Caco-2 (cell line): Measurements from ENCODE around the gene ELMO2. TPM values are rescaled to one million over a fixed set of nuclear protein-coding genes. Genes with fewer than 3 reads are reported as not detected.

ENCODE experiments used
- BruUV-seq: library from RNA; stranded (reverse); fragments of 400-500 nt; replicated peaks from 2 replicates; lab custom pipeline; 2021; lab: Mats Ljungman, UMichigan
- CTCF ChIA-PET: fragments of 300-600 bp; sonication (Branson Sonifier 250); formaldehyde crosslinking; loops from one replicate; lab custom pipeline; 2022; ENCODE audit warnings: antibody characterized with exemption; lab: Charles Lee
- POLR2A ChIA-PET: fragments of 300-600 bp; sonication (Branson Sonifier 250); formaldehyde crosslinking; loops from one replicate; lab custom pipeline; 2022; ENCODE audit warnings: antibody characterized with exemption; lab: Charles Lee
- DNase-seq, 2 experiments: peaks; one replicate each; pipeline versions ENCODE4 v3.0.0 to v3.0.0-alpha.2; 2020 to 2022
- H3K27me3 ChIP-seq: replicated peaks from 2 replicates; pipeline ENCODE4 v1.6.0; 2011; ENCODE audit warnings: low read length; ENCODE audit not compliant: control insufficient read depth, insufficient read depth
- H3K36me3 ChIP-seq: 2 replicates; pipeline ENCODE4 v1.5.1; 2011; ENCODE audit warnings: low read length; ENCODE audit not compliant: control insufficient read depth, insufficient read depth
- H3K4me1 ChIP-seq: fragments of 250-450 bp; sonication (Bioruptor Pico); 2 replicates; pipeline ENCODE4 v1.5.1; 2020; ENCODE audit warnings: mild to moderate bottlenecking
- H3K4me3 ChIP-seq: 2 replicates; pipeline ENCODE4 v1.5.1; 2011; ENCODE audit warnings: low read depth, mild to moderate bottlenecking, control low read depth, low read length
- H3K9me3 ChIP-seq: fragments of 250-450 bp; sonication (Bioruptor Pico); 2 replicates; pipeline ENCODE4 v1.5.1; 2020; ENCODE audit warnings: mild to moderate bottlenecking, moderate library complexity
- H3K27ac Mint-ChIP-seq: one replicate; pipeline ENCODE4 v1.8.0; 2022; ENCODE audit warnings: mixed read lengths; ENCODE audit not compliant: unreplicated experiment
- H3K27me3 Mint-ChIP-seq: one replicate; pipeline ENCODE4 v1.8.0; 2022; ENCODE audit warnings: mixed read lengths; ENCODE audit not compliant: insufficient read depth, unreplicated experiment
- H3K36me3 Mint-ChIP-seq: one replicate; pipeline ENCODE4 v1.8.0; 2022; ENCODE audit warnings: mild to moderate bottlenecking, mixed read lengths; ENCODE audit not compliant: insufficient read depth, unreplicated experiment
- H3K4me1 Mint-ChIP-seq: one replicate; pipeline ENCODE4 v1.8.0; 2022; ENCODE audit warnings: low read depth, mixed read lengths; ENCODE audit not compliant: unreplicated experiment
- H3K4me3 Mint-ChIP-seq: one replicate; pipeline ENCODE4 v1.8.0; 2022; ENCODE audit warnings: mild to moderate bottlenecking, moderate library complexity, mixed read lengths; ENCODE audit not compliant: unreplicated experiment
- H3K9me3 Mint-ChIP-seq: one replicate; pipeline ENCODE4 v1.8.0; 2022; ENCODE audit warnings: mixed read lengths; ENCODE audit not compliant: unreplicated experiment
- intact Hi-C: fragments of 100-400 bp; cut with micrococcal nuclease; formaldehyde crosslinking; loops from one replicate; pipeline ENCODE4 v1.10.0; 2022; ENCODE audit not compliant: unreplicated experiment
- total RNA-seq: library from RNA; stranded (reverse); gene quantifications from 2 replicates; pipeline ENCODE4 v1.2.3, GENCODE V29; 2022
- TF ChIP-seq, protein P1 (sequence below), 2 experiments: fragments of 200-600 bp in 1 of 2; IDR thresholded peaks; 1 replicate in 1 of 2; 2 replicates in 1 of 2; pipeline versions ENCODE4 v1.5.1 to v1.8.0; 2011 to 2022; ENCODE audit warnings: antibody characterized with exemption in 1 of 2, control low read depth in 1 of 2, inconsistent platforms in 1 of 2, low read depth in 1 of 2, low read length in 1 of 2, mild to moderate bottlenecking in 1 of 2, moderate library complexity in 1 of 2; ENCODE audit not compliant: insufficient read depth in 1 of 2, severe bottlenecking in 1 of 2, unreplicated experiment in 1 of 2

Gene ELMO2
- total RNA-seq, 1 experiment from 2014 or later = 82.4 TPM

DNA sequence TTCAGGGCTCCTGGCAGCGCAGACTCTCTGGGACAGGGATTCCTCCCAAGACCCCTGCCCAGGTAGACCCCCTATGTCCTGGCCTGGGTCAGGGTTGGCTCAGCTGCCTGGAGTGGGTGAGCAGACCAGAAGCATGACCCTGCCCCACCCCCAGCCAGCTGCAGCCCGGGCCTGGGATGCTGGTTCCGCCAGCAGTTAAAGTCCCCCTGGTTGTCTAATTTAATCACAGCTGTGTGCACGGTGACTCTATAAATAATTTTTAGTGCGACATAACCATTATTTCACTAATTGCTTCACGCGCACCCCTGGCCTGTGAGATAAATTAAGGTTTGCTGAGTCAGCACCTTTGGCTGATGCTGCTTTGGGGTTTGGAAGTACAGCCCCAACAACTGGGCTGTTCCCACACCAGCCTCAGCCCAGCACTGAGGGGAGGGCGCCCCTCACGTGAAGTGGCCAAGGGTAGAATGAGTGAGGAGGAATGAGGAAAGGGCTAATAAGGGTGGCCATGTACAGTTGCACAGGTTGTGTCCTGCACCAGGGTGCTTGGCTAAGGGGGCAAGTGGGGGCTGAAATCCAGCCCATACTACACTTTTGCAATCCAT lies 72.0 kb downstream of the ELMO2 start:
- TF ChIP-seq, protein P1, sequence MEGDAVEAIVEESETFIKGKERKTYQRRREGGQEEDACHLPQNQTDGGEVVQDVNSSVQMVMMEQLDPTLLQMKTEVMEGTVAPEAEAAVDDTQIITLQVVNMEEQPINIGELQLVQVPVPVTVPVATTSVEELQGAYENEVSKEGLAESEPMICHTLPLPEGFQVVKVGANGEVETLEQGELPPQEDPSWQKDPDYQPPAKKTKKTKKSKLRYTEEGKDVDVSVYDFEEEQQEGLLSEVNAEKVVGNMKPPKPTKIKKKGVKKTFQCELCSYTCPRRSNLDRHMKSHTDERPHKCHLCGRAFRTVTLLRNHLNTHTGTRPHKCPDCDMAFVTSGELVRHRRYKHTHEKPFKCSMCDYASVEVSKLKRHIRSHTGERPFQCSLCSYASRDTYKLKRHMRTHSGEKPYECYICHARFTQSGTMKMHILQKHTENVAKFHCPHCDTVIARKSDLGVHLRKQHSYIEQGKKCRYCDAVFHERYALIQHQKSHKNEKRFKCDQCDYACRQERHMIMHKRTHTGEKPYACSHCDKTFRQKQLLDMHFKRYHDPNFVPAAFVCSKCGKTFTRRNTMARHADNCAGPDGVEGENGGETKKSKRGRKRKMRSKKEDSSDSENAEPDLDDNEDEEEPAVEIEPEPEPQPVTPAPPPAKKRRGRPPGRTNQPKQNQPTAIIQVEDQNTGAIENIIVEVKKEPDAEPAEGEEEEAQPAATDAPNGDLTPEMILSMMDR (IDR thresholded peaks at IDR 0.05; ENCODE audit: insufficient read depth in 1 of 2, low read depth in 1 of 2, low read length in 1 of 2, severe bottlenecking in 1 of 2, unreplicated experiment in 1 of 2) = peak in 1 of 2 experiments; percentile 26
- Mint-ChIP-seq H3K27ac (no peak overlapping the region), H3K4me3 (no peak overlapping the region), H3K36me3 (no peaks in the 10 kb centered on the region), H3K9me3 (no peaks in the 10 kb centered on the region), H3K4me1 (no peaks in the 10 kb centered on the region), H3K27me3 (peaks cover 31% of the 10 kb centered on the region)
- no peaks in the 10 kb centered on the region for H3K36me3 ChIP-seq
- no peak overlapping the region for H3K4me3 ChIP-seq
- no peaks in the 10 kb centered on the region for H3K4me1 ChIP-seq
- intact Hi-C loops = no loop called here
- H3K27me3 ChIP-seq = peaks cover 5% of the 10 kb centered on the region; the same call in 1 of the 2 replicates
- POLR2A ChIA-PET = no interaction called here
- CTCF ChIA-PET = interaction anchor here (1.0 to 1.5 kb wide), 2 partner anchors 12 to 28 kb away, joined by 3 read pairs; no protein-coding TSS in a partner anchor
- no TSS peak for BruUV-seq
- DNase-seq = no peak
- H3K9me3 ChIP-seq = no peaks in the 10 kb centered on the region

DNA sequence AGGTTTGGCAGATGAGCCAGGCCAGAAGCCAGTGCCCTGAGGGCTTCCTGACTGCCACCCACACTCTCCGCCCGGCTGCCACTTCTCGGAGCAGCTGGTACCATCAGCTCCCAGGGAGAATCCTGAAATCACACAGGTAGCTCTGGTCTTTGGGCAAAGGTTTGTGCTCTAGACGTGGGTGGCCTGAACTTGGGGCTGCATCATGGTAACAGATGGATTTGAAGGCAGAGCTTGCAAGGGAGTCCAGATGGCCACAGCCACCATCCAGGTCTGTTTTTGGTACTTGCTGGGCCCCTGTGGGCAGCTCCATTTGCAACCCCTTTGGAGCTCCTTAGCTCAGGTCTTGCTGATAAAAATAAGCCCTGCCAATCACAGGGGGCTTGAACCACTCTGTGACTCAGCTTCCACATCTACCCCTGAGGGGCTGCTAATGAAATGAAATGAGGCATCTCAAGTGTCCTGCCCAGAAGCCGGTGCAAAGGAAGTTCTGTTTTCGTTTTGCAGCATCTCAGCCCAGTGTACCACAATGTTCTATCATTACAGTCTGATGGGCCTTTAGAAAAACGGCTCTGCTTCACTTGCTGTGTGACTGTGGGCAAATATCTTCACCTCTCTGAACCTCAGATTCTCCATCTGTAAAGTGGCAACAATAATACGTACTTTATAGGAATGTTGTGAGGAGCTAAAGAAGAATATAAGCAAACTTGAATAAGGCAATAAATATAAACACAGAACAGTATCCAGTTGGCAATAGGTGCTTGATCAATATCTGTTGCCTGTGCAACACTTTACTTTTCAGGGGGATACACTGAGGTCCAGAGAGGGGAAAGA lies 73.0 kb downstream of the ELMO2 start:
- H3K9me3 Mint-ChIP-seq = no peaks in the 10 kb centered on the region
- Histone ChIP-seq H3K36me3 (no peaks in the 10 kb centered on the region), H3K9me3 (no peaks in the 10 kb centered on the region), H3K4me1 (no peaks in the 10 kb centered on the region), H3K27me3 (peaks cover 2% of the 10 kb centered on the region; the same call in 1 of the 2 replicates), H3K4me3 (no peak overlapping the region)
- ChIA-PET CTCF (interaction anchor here (1.5 kb wide), 1 partner anchor 27 kb away, joined by 3 read pairs; no protein-coding TSS in a partner anchor), POLR2A (no interaction called here)
- H3K27me3 Mint-ChIP-seq = peaks cover 26% of the 10 kb centered on the region
- TF ChIP-seq, protein P1 (IDR thresholded peaks at IDR 0.05; ENCODE audit: insufficient read depth in 1 of 2, low read depth in 1 of 2, low read length in 1 of 2, severe bottlenecking in 1 of 2, unreplicated experiment in 1 of 2) = no peak
- BruUV-seq = no TSS peak
- no peaks in the 10 kb centered on the region for H3K4me1 Mint-ChIP-seq
- H3K27ac Mint-ChIP-seq = no peak overlapping the region
- no peaks in the 10 kb centered on the region for H3K36me3 Mint-ChIP-seq
- no peak overlapping the region for H3K4me3 Mint-ChIP-seq
- intact Hi-C loops = no loop called here
- no peak for DNase-seq

DNA sequence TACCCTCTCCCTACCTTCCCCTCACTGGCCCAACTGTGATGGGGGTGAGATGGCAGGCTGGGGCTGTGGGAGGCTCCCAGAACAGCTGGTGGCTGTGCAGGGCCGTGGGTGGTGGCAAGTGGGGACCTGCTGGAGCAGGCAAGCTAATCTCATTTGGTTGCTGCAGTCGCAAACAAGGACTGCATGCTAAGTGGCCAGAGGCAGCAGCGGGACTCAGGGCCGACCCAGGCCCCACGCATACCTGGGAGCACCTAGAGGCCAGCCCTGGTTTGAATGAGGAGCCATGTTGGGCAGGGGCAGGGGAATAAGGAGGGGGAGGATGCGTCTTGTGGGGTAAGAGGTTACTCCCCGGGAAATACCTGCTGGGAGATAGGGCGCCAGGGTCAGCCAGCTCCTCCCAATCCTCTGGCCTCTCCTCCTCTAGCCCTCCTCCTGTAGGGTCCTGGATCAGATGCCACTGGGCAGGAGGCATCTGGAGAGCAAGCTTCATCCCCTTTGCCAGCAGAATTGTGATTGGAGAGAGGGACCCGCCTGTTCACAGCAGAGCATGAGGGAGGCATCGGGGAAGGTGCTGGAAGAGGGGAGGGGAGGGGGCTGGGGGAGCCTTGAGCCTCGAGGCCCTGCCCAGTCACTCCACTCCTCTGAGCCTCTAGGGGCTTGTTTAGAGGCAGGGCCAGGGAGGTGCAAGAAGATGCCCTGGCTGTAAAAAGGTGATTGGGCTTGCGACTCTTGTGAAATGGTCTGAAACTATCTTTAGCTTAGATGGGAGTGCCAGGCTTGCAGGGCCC lies 73.8 kb downstream of the ELMO2 start:
- DNase-seq = no peak
- POLR2A ChIA-PET = interaction anchor here (0.5 kb wide), 1 partner anchor 29 kb away, joined by 3 read pairs; no protein-coding TSS in a partner anchor
- intact Hi-C loops = no loop called here
- H3K4me1 Mint-ChIP-seq = no peaks in the 10 kb centered on the region
- H3K27me3 Mint-ChIP-seq = peaks cover 20% of the 10 kb centered on the region
- no TSS peak for BruUV-seq
- H3K9me3 Mint-ChIP-seq = no peaks in the 10 kb centered on the region
- H3K9me3 ChIP-seq = no peaks in the 10 kb centered on the region
- no peak overlapping the region for H3K4me3 ChIP-seq
- TF ChIP-seq, protein P1 (IDR thresholded peaks at IDR 0.05; ENCODE audit: insufficient read depth in 1 of 2, low read depth in 1 of 2, low read length in 1 of 2, severe bottlenecking in 1 of 2, unreplicated experiment in 1 of 2) = no peak
- H3K27me3 ChIP-seq = 0 out of 2 replicates have a peak, but pooled peaks cover 1% of the 10 kb centered on the region
- H3K36me3 ChIP-seq = no peaks in the 10 kb centered on the region
- H3K4me1 ChIP-seq = no peaks in the 10 kb centered on the region
- H3K4me3 Mint-ChIP-seq = no peak overlapping the region
- no peaks in the 10 kb centered on the region for H3K36me3 Mint-ChIP-seq
- H3K27ac Mint-ChIP-seq = no peak overlapping the region
- CTCF ChIA-PET = interaction anchor here (0.6 to 1.5 kb wide), 3 partner anchors 26 to 1962 kb away, joined by 3 to 5 read pairs (median 5); no protein-coding TSS in a partner anchor
